Daoy (cell line): Measurements from ENCODE around the gene PPP1R8. TPM values are rescaled to one million over a fixed set of nuclear protein-coding genes. Genes with fewer than 3 reads are reported as not detected.
A peak's percentile ranks its signal among the peaks of the same experiment; 100 is the strongest.

Experiments used
- DNase-seq: peaks from one replicate; pipeline ENCODE4 v3.0.0-alpha.2; 2015; ENCODE audit warnings: low read depth
- total RNA-seq: library from RNA; depleted of rRNA; stranded (reverse); fragments of >200 nt; shearing (Covaris generic); gene quantifications from 2 replicates; pipeline ENCODE4 v1.2.3, GENCODE V29; 2014

Gene PPP1R8
- total RNA-seq, 1 experiment from 2014 or later = 53.6 TPM

- peak; percentile 78 for DNase-seq
Measured at GRCh38 chr1:27872059-27872801, 41.6 kb downstream of the PPP1R8 start, which contains the start of gene THEMIS2. Gene THEMIS2 (plus strand): TSS chr1:27872544. CDS start chr1:27872572, 28 bp downstream.

DNA sequence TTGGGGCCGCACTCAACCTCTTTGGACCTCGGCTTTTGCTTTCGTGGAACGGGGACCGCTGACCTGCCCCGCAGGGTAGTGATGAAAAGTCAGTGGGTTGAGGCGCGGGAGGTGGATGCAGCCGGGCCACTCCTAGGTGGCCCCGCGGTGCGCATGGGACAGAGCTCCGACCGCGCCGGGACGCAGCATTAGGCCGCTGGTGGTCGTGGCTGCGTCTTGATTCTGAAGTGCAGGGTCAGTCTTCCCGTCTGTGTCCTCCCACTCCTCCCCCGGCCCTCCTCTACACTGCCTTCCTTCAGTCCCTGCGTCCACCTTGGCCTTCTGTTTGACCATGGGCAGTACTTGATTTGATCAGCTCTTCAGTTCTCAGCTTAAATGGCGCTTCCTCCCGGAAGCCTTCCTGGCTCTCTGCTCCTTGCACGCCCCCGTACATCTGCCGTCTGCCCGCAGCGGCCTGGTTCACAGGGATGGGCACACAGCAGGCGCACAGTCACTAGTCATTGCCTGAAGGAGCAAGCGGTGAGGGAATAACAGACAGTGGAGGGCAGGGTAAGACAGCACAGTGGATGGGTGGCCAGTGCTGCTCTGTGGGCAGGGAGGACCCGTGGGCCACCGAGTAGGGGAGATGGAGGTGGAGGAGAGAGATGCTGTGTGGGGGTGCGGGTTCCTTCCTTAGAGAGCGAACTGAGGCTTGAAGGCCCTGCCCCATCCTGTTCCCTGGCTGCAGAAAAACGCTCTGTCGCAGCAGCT is 42.4 kb downstream of the PPP1R8 start:
- DNase-seq = peak; percentile 61

GRCh38 chr1:27873671-27874384 is 43.2 kb downstream of the PPP1R8 start:
- no peak for DNase-seq

DNA sequence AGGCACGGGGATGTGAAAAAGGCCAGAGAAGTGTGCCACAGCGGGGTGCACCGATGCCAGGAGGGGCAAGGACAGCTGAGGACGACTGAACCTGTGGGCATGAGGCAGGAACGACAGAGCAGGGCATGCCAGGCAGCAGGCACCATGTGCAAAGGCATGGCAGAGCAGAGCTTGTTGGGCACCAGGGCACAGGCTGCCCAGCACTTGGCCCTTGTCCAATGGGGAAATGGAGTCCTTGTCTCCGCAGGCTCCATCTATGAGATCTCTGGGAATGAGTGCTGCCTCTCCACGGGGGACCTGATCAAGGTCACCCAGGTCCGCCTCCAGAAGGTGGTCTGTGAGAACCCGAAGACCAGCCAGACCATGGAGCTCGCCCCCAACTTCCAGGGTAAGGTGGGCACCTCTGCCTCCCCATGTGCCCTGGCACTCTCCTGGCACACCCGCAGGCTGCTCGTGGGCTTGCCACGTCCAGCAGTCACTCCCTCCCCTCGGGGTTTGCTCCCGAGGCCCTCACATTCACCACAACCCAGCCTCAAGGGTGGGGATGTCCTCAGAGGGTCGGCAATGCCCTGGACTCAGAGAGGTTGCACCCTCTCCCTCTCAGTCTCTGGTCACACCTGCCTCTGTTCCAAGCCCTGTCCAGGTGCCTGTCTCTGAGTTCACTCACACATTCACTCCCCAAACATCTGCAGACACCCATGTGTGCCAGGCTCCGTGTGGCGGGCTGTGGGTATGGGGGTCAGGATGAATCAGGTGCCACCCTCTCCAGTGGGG is 45.9 kb downstream of the PPP1R8 start:
- DNase-seq = no peak

GRCh38 chr1:27877115-27877416 is 46.5 kb downstream of the PPP1R8 start:
- no peak for DNase-seq

DNA sequence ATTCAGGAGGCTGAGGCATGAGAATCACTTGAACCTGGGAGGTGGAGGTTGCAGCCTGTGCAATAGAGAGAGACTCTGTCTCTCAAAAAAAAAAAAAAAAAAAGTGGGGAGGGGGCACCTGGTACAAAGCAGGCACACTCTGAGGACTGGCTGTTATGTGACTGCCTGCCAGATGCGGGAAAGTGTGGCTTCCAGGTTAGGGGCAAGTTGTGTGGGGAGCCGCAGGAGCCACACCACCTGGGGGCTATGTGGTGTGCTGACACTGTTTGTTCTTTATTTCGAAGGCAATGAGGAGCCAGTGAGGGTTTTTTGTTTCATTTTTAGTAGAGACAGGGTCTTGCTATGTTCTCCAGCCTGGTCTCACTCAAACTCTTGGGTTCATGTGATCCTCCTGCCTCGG is 47.5 kb downstream of the PPP1R8 start:
- no peak for DNase-seq

DNA sequence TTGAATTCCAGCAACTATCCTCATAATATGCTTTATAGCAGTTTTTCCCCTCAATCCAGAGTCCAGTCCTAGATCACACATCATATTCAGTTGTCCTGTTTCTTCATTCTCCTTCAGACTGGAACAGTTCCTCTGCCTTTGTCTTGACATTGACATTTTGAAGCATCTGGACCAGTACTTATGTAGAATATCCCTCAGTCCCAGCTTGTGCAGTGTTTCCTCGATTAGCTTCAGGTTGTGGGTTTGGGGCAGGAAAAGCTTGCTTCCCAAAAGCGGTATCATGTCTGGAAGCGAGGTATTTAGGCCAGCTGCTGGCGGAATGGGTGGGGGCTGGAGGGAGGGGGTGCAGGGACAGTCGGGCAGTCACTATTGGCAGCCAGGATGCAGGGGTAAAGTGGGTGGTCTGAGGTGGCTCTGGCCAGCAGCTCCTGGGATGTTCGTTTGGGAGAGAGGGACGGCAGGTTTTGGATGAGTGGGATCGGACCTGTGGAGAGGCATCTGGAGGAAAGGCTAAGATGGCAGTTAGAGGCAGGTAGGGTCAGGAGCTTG is 48.3 kb downstream of the PPP1R8 start:
- no peak for DNase-seq

GRCh38 chr1:27879374-27880082 is 48.9 kb downstream of the PPP1R8 start:
- no peak for DNase-seq

- no peak for DNase-seq
Measured at GRCh38 chr1:27882543-27882903, 51.9 kb downstream of the PPP1R8 start.

- no peak for DNase-seq
Measured at GRCh38 chr1:27883536-27883935, 53.0 kb downstream of the PPP1R8 start.

- no peak for DNase-seq
Measured at GRCh38 chr1:27884006-27884954, 53.7 kb downstream of the PPP1R8 start.

DNA sequence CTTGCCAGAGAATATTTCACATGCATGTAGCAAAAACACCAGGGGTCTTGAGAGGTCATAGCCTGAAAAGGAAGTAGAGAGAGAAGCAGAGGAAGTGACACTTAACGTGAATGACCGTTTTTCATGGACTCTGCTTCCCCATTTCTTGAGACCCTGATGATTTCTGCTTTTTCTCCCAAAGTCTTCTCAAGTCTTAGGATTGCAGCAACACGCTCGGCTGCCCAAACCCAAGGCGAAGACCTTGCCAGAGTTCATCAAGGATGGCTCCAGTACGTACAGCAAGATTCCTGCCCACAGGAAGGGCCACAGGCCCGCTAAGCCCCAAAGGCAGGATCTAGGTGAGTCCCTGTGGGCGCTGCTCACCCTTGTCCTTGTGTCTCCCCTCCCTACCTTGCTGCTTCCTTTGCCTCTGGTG is 54.5 kb downstream of the PPP1R8 start:
- DNase-seq = no peak

DNA sequence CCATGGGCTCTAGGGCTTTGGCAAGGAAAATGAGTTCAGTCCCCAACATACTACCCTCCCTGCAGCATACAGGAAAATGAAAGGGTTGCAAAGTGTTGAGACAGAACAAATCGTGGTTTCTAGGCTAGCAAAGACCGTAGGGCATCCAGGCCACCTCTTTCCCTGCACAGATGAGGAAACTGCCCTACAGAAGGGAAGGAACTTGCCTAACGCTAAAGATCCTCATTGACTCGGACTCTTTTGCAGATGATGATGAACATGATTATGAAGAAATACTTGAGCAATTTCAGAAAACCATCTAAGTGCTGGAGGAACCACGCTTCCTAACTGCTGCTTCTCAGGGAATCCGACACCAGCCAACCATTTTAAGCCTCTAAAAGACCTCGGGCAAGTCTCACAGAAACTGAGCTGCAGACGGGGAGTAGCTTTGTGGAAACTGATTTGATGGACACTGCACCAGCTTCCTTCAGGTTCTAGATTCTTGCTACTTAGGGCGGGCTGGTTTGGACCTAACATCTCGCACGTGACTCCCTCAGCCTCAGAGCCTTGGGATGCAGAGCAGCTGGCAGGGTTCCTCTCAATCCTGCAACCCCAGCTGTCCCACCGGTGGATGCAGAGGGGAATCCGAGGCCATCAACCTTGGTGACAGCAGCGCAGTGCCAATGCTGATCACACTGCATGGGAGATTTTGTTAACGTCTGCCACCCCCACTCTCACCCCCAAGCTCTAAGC is 55.2 kb downstream of the PPP1R8 start:
- DNase-seq = no peak

DNA sequence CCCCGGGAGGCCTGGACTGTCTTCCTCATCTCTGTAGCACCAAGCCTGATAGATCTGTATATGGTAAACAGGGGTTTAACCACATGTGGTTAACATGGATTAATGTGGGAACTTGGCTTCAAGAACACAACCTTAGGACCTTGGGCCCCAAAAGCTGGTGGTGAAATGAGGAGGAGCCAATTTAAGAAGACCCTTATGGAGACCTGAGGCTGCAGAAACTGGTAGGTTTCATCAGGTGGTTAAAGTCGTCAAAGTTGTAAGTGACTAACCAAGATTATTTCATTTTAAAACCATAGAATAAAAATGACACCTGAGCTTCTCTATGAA is 55.7 kb downstream of the PPP1R8 start:
- DNase-seq = no peak

DNA sequence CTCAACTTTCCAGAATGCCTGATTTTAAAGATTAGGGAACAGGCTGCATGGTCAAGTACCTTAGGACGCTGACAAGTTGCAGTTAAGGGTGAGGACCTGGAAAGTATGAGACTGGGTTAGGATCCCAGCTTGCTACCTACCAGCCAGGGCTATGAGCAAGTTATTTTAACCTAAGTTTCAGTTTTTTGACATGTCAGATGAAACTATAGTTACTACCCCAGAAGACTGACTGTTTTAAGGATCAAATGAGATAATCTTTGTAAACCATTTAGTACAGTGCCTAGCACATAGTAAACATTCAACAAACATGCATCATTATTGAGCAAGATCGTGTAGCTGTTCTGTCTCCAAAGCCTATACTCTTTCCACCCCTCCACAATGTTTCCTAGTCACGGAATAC is 56.2 kb downstream of the PPP1R8 start:
- DNase-seq = no peak

DNA sequence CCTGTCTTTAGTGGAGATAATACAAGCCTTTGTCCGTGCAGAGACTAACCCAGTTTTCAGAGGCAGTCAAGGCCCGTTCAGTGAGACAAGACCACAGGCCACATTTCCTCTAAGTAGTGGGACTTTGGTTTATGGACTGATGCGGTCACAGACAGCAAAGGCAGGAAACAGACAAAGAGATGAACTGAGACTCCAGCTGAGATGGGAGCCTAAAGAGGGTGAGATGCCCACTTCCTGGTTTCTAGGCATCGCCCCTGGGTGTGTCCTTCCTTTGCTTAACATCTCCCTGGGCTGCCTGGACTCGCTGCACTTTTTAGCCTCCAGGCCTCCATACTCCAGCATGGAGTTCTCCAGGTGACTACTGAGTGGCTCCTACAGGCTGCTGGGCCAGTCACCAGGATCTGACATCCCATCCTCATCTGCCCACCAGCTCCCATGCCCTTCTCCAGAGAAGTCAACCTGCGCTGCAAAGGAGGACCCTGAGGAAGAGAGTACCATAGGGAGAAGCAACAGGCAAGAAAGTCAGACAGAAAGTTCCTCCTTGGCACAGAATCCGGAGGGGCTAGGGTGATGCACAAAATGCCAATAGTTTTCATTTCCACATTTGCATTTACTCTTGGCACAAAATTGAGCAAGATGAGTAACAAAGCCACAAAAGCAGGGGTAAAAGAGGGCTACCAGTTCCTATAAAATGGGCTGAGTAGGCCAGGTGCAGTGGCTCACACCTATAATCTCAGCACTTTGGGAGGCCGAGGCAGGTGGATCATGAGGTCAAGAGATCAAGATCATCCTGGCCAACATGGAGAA is 56.8 kb downstream of the PPP1R8 start:
- DNase-seq = no peak

- no peak for DNase-seq
Measured at GRCh38 chr1:27889506-27889905, 58.9 kb downstream of the PPP1R8 start.

- no peak for DNase-seq
Measured at GRCh38 chr1:27891196-27891889, 60.8 kb downstream of the PPP1R8 start.
